Suppressor macrophage treated with lipopolysaccharide for 1 hour (primary cell): ENCODE results near the gene GNAS-AS1.
A peak's percentile ranks its signal among the peaks of the same experiment; 100 is the strongest.
"Not testable (repeated sequence)": the region's sequence is repeated elsewhere in the genome, so short reads cannot be mapped to it uniquely, and the experiment has no call there.

Experiments
- DNase-seq, 3 donors: peaks; one replicate each; pipeline ENCODE4 v3.0.0-alpha.2; 2020 to 2022

The GNAS-AS1 gene

DNA sequence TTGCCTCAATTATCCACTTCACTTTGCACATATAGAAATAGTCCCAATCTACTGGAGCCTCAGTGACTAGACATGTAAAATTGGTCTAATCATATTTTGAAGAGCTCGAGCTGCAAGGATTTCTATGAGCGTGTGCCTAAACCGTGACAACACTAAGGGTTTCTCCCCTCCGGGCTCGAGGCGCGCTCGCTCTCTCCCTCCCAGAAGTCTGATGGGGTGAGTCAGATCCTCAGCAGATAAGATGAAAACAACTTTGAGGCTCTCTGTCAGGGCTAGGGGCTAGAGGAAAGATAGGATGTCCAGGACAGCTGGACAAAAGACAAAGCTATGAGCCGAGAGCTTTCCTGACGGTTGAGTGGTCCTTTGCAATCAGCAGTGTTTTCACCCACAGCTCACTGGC is 16.8 kb downstream of the GNAS-AS1 start:
- DNase-seq = no peak

DNA sequence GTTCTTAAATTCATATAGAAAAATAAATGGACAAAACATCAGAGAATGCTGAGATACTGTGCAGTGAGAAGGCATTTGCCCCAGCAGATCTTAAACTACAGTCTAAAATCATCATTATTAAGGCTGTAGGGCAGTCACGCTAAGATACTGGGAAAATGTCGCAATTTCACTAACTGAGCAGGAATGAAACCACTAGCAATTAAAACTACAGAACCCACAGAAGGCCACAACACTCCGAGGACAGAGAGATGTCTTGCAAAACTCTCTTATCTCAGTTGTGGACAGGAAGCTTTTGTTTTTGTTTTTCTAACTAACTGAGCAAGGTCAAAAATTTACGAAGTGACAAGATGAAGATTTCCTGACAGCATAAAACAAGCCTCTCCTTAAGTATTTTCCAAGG is 18.2 kb downstream of the GNAS-AS1 start:
- DNase-seq = no peak

GRCh38 chr20:58829531-58829941 is 21.2 kb downstream of the GNAS-AS1 start:
- DNase-seq = no peak

GRCh38 chr20:58828804-58829203 is 21.9 kb downstream of the GNAS-AS1 start:
- DNase-seq = not testable (repeated sequence)

- no peak for DNase-seq
These were observed 22.6 kb downstream of the GNAS-AS1 start for GRCh38 chr20:58828136-58828535.

GRCh38 chr20:58826271-58826670 is 24.4 kb downstream of the GNAS-AS1 start:
- DNase-seq = no peak

GRCh38 chr20:58825450-58825849 is 25.3 kb downstream of the GNAS-AS1 start:
- DNase-seq = no peak

- no peak for DNase-seq
These were observed 25.9 kb downstream of the GNAS-AS1 start for GRCh38 chr20:58824843-58825242.

DNA sequence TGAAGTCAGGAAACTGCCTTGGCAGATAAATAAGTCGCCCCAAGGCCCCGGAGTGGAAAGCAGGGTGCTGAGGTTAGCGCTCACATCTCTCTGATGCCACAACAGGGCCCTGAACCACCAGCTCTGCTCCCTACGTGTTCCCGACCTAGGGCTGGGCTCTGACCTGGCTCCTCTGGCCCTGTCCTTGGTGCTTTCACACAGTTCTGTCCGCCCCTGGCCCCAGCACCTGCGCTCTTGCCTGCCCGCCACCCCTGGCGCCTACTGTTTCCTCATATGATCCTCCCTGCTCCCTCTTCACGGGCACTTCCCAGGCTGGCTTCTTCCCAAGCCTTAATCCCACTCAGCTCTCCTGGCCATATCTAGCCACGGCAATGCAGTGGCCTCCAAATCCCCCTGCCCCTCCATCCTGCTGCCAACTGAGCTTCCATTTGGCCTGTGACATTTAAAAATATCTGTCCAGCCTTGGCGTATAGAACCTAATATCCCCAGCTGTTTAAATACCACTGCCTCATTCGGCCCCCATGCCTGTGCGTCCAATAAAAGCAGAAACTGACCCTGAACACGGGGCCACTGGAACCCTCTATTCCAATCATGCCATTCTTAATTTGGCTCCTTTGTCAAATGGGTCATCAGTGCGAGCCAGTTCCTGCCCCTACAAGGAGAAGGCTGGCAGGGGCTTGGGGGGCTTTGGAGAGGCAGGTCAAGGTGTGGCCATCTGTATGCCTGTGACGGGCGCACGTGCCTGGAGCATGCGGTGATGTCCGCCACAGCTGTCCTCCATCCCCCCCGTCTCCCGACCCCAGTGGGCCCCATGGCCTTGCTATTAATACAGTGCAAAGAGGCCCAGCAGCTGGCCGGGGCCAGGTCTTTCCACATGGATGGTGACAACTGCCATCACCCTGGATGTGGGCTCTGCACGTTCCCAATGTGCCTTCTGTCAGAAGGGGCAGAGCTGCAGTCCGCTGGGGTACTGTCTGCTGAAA is 27.7 kb downstream of the GNAS-AS1 start:
- no peak for DNase-seq

- DNase-seq = no peak
These were observed 28.6 kb downstream of the GNAS-AS1 start for GRCh38 chr20:58822149-58822548.

- DNase-seq = not testable (repeated sequence)
These were observed 30.2 kb downstream of the GNAS-AS1 start for GRCh38 chr20:58820515-58820914.

- no peak for DNase-seq
These were observed 30.8 kb downstream of the GNAS-AS1 start for GRCh38 chr20:58819921-58820320.

- no peak for DNase-seq
These were observed 32.0 kb downstream of the GNAS-AS1 start for GRCh38 chr20:58818586-58819285.

GRCh38 chr20:58817748-58818147 is 33.0 kb downstream of the GNAS-AS1 start:
- DNase-seq = no peak

GRCh38 chr20:58816957-58817651 is 33.6 kb downstream of the GNAS-AS1 start:
- DNase-seq = no peak

DNA sequence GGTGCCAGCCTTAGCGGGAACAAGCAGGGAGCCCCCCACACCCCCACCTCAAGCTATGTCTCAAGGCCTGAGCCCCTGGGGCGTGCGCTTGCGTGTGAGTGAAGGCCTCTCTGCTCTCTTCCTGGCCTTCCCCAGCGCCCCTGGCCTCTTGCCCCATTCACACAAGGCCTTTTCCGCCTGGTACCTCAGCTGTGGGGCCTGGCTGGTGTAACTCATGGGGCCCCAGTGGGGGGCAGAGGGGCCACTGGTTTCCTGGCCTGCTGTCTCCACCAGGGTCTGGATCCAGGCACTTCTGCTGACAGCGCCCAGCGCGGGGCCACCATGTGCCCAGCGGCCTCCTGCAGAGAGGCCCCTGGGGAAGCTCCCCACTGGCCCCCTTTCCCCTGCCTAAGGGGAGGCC is 34.7 kb downstream of the GNAS-AS1 start:
- no peak for DNase-seq

- DNase-seq = no peak
These were observed 35.3 kb downstream of the GNAS-AS1 start for GRCh38 chr20:58815448-58815847.

GRCh38 chr20:58813369-58813768 is 37.3 kb downstream of the GNAS-AS1 start:
- no peak for DNase-seq

DNA sequence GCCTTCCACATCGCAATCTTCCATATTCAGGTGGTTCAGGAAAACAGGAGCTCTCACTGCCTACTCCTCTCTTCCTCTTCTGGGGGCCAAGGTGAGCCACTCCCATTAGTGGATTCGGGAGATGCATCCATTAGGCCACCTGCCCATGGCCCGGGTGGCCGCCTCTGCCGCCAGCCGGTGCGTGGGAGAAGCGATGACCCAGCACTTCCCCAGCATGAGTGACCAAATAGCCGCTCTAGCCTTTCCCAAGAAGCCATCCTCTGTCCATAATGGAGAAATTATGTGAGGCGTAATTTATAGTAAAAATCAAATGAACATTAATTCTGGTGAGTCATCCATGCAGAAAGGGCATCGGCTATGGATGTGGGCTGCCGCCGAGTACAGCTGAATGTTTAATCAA is 39.4 kb downstream of the GNAS-AS1 start:
- no peak for DNase-seq

DNA sequence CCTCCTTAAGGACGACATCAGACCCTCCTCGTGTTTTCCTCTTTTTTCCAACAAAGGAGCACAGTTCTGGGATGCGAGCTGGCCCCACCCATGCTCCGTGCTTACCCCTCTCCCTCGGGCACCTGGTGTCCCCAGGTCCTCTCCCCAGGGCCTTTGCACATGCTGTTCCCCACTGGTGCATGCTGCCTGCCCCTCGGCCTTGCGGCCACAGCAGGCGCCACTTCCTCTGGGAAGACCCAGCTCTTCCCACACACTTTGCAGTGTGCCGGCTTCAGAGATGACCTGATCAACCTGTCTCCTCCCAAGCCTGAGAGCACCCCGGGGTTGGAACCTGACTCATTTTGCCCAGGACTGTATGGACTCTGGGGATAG is 39.8 kb downstream of the GNAS-AS1 start:
- no peak for DNase-seq

DNA sequence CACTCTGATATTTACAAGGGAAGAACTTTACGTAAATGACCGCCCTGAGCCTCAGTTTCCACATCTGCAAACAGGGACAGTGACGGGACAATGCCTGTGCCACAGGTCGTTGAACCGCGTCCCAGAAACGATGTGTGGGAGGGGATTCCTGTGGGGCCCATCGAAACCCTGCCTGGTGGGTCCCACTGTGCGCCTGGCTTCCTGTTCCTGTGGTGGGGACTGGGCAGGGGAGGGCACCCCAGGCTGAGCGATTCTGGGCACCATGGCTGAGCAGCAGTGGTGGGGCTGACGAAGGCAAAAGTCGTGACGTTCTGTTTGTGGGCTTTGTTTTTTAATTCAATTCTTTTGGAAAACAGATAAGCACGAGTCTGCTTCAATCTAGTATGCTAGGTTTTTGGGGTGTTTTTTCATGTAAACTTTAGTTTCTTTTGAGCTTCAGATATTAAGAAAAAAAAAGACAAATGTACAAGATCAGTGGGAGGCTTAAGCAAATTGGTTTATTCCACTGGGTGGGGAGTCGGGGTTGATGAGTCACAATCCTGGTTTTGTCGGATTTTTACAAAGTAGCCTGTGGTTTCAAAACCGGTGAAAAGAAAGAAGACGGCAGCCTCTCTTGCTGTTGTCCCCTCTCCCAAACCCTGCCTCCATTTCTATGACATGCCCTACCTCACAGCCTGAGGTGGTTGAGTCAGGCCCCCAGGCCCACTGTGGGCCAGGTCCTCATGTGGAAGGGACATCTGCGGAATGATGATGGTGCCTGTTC is 40.4 kb downstream of the GNAS-AS1 start:
- peak in 1 of 3 donors; percentile 9 for DNase-seq

DNA sequence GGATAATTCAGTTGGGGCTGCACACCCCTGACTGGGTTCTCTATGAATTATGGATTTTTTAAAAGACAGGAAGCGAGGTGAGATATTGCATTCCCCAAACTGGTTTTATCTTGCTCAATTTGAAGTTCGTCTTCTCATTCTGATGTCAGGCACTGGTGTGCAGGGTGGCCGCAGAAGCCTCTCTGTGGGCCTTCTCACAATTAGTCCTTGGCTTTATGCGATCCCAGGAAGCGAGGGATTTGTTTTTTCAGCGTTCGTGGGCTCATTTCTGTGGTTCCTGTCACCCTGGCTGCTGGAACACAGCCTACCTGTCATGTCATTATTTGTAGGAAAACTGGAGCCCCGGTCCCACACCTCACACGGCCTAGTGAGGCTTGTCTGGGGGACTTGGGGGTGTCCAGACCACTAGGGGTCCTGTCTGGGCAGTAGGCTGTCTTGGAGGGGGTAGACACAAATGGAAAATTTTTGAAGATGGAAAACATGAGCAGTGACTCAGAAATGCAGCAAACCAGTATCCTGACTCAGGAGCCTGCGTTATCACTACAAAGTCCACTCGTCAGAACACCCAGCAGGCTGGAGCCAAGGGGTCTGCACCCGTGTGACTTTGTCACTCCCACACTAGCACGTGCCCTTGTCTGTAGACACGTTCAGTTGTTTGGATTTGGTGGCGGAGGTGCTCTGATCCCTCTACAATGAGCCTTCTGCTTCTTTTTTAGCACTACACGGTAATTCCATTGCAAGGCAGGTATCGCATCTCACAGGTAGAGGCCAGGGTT is 42.2 kb downstream of the GNAS-AS1 start:
- DNase-seq = no peak
